AG20443 (cell line): ENCODE data around the gene MRI1.
"Not testable (repeated sequence)": the region's sequence is repeated elsewhere in the genome, so short reads cannot be mapped to it uniquely, and the experiment has no call there.

ENCODE experiments used
- DNase-seq: peaks from one replicate; pipeline ENCODE4 v3.0.0; 2012; ENCODE audit warnings: low spot score, mixed read lengths

Gene MRI1

GRCh38 chr19:13761423-13761822 lies 2.9 kb upstream of the MRI1 start:
- no peak for DNase-seq

- DNase-seq, result no peak
These were observed 1.6 kb upstream of the MRI1 start for GRCh38 chr19:13762635-13763235.

DNA sequence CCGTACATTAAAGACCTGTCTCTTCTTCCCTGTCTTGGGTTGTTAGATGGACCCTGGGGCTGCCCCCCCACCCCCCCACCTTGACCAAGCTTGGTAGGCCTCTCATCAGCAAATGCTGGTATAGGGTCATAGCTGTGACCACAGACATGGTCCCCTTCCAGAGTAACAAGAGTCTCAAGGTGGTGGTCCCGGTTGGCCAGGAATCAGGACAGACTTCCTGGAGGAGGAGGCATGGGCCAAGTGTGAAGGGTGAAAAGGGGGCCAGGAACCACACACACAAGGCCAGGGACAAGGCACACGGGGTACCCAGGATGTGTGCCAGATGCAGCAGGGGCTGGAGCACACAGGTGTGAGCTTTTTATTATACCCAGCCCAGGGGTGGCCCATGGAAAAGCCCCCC lies 1.1 kb upstream of the MRI1 start:
- no peak for DNase-seq

DNA sequence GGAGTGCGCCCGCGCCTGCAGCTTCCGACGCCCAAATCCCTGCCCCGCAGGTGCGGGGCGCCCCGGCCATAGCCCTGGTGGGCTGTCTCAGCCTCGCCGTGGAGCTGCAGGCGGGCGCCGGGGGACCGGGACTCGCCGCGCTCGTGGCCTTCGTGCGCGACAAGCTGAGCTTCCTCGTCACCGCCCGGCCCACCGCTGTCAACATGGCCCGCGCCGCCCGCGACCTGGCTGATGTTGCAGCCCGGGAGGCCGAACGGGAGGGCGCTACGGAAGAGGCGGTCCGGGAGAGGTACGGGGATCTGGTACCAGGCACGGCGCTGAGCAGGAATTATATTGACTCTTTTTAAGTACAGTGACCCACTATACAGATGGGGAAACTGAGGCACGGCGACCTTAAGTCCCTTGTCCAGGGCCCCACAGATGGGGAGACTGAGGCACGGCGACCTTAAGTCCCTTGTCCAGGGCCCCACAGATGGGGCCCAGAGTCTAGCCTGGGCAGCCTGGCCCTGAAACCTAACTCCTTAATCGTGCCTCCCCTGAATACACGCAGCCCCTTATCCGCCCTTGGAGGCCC lies 586 bp downstream of the MRI1 start:
- peak; percentile 38 for DNase-seq

- no peak for DNase-seq
These were observed 1.2 kb downstream of the MRI1 start for GRCh38 chr19:13765395-13766094.

GRCh38 chr19:13766095-13766481 lies 1.8 kb downstream of the MRI1 start:
- DNase-seq, result no peak

- no peak for DNase-seq
These were observed 4.2 kb downstream of the MRI1 start for GRCh38 chr19:13768510-13768909.

DNA sequence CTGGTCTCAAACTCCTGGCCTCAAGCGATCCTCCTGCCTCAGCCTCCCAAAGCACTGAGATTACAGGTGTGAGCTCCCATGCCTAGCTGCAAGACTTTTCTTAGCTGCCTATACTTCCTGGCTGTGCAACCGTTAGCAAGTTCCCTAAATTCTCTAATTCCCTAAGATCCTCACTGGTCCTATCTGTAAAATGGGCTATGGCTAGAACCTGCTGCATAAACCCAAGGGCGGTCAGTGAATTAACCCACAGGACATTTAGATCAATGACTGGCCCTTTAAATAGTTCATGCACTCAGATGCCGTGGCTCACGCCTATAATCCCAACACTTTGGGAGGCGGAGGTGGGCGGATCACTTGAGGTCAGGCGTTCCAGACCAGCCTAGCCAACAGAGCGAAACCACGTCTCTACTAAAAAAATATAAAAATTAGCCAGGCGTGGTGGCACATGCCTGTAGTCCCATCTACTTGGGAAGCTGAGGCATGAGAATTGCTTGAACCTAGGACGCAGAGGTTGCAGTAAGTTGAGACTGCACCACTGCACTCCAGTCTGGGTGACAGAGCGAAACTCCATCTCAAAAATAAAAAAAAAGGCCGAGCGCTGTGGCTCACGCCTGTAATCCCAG lies 5.8 kb downstream of the MRI1 start:
- DNase-seq, result no peak

DNA sequence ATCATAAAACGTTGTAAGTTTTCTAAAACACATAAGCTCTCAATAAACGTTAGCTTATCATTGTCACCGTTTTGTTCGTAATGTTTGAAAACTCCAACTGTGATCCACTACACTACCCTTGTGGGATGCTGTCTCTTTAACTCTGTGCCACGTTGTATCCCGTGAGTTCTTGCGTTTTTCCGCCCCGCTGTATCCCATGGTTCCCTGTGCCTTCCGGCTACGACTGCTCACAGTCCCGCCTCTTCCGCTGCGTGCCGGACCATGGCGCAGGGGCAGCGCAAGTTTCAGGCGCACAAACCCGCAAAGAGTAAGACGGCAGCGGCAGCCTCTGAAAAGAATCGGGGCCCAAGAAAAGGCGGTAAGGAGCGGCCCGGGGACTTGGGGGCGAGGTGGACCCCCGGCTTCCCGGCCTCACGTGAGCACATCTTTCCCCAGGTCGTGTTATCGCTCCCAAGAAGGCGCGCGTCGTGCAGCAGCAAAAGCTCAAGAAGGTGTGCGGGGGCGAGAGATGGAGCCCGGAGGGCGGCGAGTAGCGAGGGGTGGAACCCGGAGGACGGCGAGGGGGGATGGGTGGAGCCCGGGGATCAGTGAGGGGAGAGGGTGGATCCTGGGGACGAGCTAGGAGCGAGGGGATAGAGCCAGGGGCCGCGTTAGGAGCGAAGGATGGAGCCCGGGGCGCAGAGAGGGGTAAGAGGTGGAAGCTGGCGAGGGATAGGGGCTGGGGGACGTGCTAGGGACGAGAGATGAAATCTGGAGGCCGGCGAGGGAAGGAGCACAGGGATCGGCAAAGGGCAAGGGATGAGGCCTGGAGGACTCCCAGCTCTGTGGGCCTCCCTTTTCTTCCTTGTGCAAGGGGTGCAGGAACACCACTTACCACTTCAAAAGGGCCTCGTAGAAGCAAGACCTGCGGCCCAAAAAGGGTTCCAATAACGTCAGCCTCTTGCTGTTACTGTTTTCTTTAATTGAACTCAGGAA lies 10.2 kb downstream of the MRI1 start, which contains the start of gene C19orf53:
TSS of gene C19orf53 (plus strand) at position 240 of the 975 bp plus-strand sequence. CDS start at position 262, 22 bp downstream.
- peak; percentile 94 for DNase-seq

DNA sequence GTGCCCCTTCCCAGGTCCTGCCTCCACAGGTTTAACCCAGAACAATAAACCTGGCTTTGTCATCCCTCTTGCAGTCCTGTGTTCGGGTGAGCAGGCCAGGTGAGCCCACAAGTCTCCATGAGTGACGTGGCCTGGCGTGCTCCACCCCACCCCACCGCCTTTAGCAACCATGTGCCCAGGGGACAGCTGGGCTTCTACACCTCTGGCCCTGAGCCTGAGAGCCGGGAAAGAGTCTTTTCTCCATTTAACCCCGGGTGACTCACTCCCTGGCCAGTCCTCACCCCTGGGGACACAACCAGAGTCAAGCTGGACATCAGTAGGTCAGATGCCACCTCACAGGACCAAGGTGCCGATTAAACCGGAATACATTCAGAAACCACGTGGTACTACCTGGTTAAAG lies 14.1 kb downstream of the MRI1 start:
- DNase-seq, result no peak

- no peak for DNase-seq
These were observed 14.5 kb downstream of the MRI1 start for GRCh38 chr19:13778847-13779246.

DNA sequence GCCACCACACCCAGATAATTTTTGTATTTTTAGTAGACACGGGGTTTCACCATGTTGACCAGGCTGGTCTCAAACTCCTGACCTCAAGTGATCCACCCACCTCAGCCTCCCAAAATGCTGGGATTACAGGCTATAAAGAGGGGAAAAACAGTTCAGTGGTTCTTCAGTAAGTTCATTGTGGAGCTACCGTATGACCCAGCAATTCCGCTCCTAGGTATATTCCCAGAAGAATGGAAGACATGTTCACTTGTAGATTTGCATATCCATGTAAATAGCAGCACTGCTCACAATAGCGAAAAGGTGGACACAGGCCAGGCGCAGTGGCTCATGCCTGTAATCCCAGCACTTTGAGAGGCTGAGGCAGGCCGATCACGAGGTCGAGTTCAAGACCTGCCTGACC lies 15.5 kb downstream of the MRI1 start:
- not testable (repeated sequence) for DNase-seq

- peak; percentile 93 for DNase-seq
These were observed 17.2 kb downstream of the MRI1 start for GRCh38 chr19:13781547-13781946.

DNA sequence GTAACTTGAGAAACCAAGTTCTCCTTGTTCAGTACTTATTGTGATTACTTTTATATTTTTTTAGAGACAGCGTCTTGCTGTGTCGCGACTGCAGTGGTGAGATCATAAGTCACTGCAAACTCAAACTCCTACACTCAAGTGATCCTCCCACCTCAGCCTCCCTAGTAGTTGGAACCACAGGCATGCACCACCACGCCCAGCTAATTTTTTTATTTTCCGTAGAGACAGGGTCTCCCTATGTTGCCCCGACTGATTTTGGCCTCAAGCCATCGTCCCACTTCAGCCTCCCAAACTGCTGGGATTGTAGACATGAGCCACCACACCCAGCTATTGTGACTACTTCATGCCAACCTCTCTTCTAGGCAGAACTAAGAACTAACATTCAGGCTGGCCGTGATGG lies 18.2 kb downstream of the MRI1 start:
- no peak for DNase-seq

- no peak for DNase-seq
These were observed 19.5 kb downstream of the MRI1 start for GRCh38 chr19:13783565-13784500.

- DNase-seq, result peak; percentile 78
These were observed 20.6 kb downstream of the MRI1 start for GRCh38 chr19:13784731-13785452.

- peak; percentile 39 for DNase-seq
These were observed 24.7 kb downstream of the MRI1 start for GRCh38 chr19:13788991-13789390.

DNA sequence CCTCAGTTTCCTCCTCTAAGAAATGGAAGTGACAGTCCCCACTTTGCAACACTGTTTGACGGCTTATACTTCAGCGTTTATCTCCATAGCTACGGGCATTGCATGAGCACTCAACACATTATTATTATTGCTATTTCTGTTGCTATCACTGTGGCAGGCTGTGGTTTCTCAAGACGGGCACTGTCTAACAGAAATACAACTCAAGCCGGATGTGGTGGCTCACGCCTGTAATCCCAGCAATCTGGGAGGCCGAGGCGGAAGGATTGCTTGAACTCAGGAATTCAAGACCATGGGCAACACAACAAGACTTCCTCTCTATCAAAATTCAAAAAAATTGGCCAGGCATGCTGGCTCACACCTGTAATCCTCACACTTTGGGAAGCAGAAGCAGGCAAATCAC lies 26.0 kb downstream of the MRI1 start:
- DNase-seq, result no peak

DNA sequence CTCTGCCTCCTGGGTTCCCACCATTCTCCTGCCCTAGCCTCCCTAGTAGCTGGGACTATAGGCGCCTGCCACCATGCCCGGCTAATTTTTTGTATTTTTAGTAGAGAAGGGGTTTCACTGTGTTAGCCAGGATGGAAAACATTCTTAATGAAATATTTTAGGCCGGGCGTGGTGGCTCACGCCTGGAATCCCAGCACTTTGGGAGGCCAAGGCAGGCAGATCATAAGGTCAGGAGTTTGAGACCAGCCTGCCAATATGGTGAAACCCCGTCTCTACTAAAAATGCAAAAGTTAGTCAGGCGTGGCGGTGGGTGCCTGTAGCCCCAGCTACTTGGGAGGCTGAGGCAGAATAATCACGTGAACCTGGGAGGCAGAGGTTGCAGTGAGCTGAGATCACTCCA lies 29.0 kb downstream of the MRI1 start:
- DNase-seq, result not testable (repeated sequence)

DNA sequence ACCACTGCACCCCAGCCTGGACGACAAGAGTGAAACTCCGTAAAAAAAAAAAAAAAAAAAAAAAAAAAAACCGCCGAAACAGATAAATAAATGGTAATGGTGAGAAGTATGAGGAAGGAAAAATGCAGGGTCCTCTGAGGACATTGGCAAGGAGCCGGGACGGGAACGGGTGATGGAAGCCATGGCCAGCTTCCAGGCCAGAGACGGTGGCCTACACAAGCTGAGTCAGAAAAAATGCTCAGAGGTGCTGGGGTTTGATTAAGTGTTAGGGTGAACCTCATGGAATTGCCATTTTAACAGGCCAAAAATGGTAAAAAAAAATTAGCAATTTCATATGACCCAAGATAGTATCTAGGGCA lies 30.1 kb downstream of the MRI1 start:
- peak; percentile 70 for DNase-seq
